WERI-Rb-1 (cell line): ENCODE results near the gene FARS2.
A peak's percentile ranks its signal among the peaks of the same experiment; 100 is the strongest.

ENCODE experiments used
- DNase-seq: peaks from one replicate; pipeline ENCODE4 v3.0.0-alpha.2; 2020
- H3K27ac ChIP-seq: fragments of 250-450 bp; sonication (Bioruptor Pico); 2 replicates; pipeline ENCODE4 v1.5.1; 2020; ENCODE audit warnings: mild to moderate bottlenecking, moderate library complexity
- H3K27me3 ChIP-seq: fragments of 250-450 bp; sonication (Bioruptor Pico); 2 replicates; pipeline ENCODE4 v1.5.1; 2021; ENCODE audit warnings: mild to moderate bottlenecking, low read depth, moderate library complexity; ENCODE audit not compliant: insufficient read depth, severe bottlenecking
- H3K36me3 ChIP-seq: fragments of 250-450 bp; sonication (Bioruptor Pico); 2 replicates; pipeline ENCODE4 v1.5.1; 2020; ENCODE audit warnings: mild to moderate bottlenecking, moderate library complexity
- H3K4me3 ChIP-seq: 2 replicates; pipeline ENCODE4 v1.5.1; 2011; ENCODE audit warnings: low read depth, mild to moderate bottlenecking, control low read depth, low read length
- H3K9me3 ChIP-seq: fragments of 250-450 bp; sonication (Bioruptor Pico); 2 replicates; pipeline ENCODE4 v1.5.1; 2021; ENCODE audit warnings: mild to moderate bottlenecking, moderate library complexity; ENCODE audit not compliant: severe bottlenecking
- CTCF ChIP-seq: IDR thresholded peaks from 2 replicates; pipeline ENCODE4 v1.5.1; 2011; ENCODE audit warnings: low read depth, mild to moderate bottlenecking, control low read depth, inconsistent platforms, low read length

Gene FARS2

GRCh38 chr6:5771759-5772390, 510.6 kb downstream of the FARS2 start:
- no peak for DNase-seq
- H3K36me3 ChIP-seq, result peaks cover 7% of the 10 kb centered on the region
- no peaks in the 10 kb centered on the region for H3K27me3 ChIP-seq
- TF ChIP-seq CTCF, result no peak
- H3K27ac ChIP-seq, result peak overlapping the region; percentile 35; the same call in 1 of the 2 replicates
- H3K9me3 ChIP-seq, result peaks cover 25% of the 10 kb centered on the region
- H3K4me3 ChIP-seq, result no peak overlapping the region

GRCh38 chr6:5772408-5773120, 511.3 kb downstream of the FARS2 start:
- Histone ChIP-seq H3K4me3 (no peak overlapping the region), H3K9me3 (peaks cover 18% of the 10 kb centered on the region), H3K27ac (peak overlapping the region; percentile 46), H3K27me3 (no peaks in the 10 kb centered on the region), H3K36me3 (peaks cover 7% of the 10 kb centered on the region)
- DNase-seq, result peak; percentile 66
- no peak for TF ChIP-seq CTCF

- no peak for TF ChIP-seq CTCF
- no peak overlapping the region; the same call in 1 of the 2 replicates for H3K27ac ChIP-seq
- peaks cover 7% of the 10 kb centered on the region for H3K36me3 ChIP-seq
- peaks cover 9% of the 10 kb centered on the region for H3K9me3 ChIP-seq
- no peaks in the 10 kb centered on the region for H3K27me3 ChIP-seq
- DNase-seq, result no peak
- no peak overlapping the region for H3K4me3 ChIP-seq
These were observed 514.8 kb downstream of the FARS2 start for GRCh38 chr6:5776104-5776503.

- Histone ChIP-seq H3K27ac (peak overlapping the region; percentile 26), H3K36me3 (peaks cover 7% of the 10 kb centered on the region), H3K9me3 (peaks cover 9% of the 10 kb centered on the region), H3K4me3 (no peak overlapping the region), H3K27me3 (no peaks in the 10 kb centered on the region)
- DNase-seq, result no peak
- no peak for TF ChIP-seq CTCF
These were observed 515.5 kb downstream of the FARS2 start for GRCh38 chr6:5776706-5777390.

GRCh38 chr6:5778317-5778857, 517.1 kb downstream of the FARS2 start:
- TF ChIP-seq CTCF, result no peak
- no peaks in the 10 kb centered on the region for H3K27me3 ChIP-seq
- H3K9me3 ChIP-seq, result peaks cover 5% of the 10 kb centered on the region
- DNase-seq, result no peak
- no peak overlapping the region for H3K27ac ChIP-seq
- peaks cover 4% of the 10 kb centered on the region for H3K36me3 ChIP-seq
- H3K4me3 ChIP-seq, result no peak overlapping the region
